ENCODE results near the gene GJC2.

GRCh38 chr1:228162286-228163006 lies 12.7 kb downstream of the GJC2 start:
- TF ChIP-seq CTCF (IDR thresholded peaks at IDR 0.05) = no peak
- no peak for TF ChIP-seq POLR2A (IDR thresholded peaks at IDR 0.05)
- TF ChIP-seq EP300 (IDR thresholded peaks at IDR 0.05) = no peak
- no peak for TF ChIP-seq POLR2AphosphoS5 (IDR thresholded peaks at IDR 0.05)

All from gastroesophageal sphincter (tissue), 3 donors.